DLD1 (cell line): ENCODE measurements around the gene HTRA3.
"Not testable (repeated sequence)": the region's sequence is repeated elsewhere in the genome, so short reads cannot be mapped to it uniquely, and the experiment has no call there.

Experiments used
- in situ Hi-C: cut with HindIII; loops from 2 replicates; pipeline ENCODE4 v1.10.0; 2017; ENCODE audit warnings: low sequenced_read_pairs

The HTRA3 gene

DNA sequence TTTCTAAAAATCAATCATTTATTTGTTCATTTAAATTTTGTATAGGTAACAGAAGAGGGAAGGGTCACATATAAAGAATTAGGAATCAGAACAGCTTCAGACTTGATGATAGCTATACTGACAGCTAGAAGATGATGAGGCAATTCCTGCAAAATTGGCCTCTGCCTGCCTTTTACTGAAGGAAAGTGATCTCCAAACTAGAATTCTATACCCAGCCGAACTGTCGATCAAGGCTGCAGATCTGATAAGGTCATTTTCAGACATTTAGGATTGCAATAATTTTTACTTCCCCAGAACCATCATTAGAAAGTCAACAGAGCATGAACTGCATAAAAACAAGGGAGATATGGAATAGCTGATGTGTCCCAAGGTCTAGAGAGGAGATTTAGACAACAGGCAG lies 66.3 kb downstream of the HTRA3 start:
- in situ Hi-C loops, result no loop called here

- in situ Hi-C loops, result no loop called here
These were observed 67.0 kb downstream of the HTRA3 start for GRCh38 chr4:8336412-8337075.

GRCh38 chr4:8338351-8338961 lies 68.9 kb downstream of the HTRA3 start:
- in situ Hi-C loops, result no loop called here

DNA sequence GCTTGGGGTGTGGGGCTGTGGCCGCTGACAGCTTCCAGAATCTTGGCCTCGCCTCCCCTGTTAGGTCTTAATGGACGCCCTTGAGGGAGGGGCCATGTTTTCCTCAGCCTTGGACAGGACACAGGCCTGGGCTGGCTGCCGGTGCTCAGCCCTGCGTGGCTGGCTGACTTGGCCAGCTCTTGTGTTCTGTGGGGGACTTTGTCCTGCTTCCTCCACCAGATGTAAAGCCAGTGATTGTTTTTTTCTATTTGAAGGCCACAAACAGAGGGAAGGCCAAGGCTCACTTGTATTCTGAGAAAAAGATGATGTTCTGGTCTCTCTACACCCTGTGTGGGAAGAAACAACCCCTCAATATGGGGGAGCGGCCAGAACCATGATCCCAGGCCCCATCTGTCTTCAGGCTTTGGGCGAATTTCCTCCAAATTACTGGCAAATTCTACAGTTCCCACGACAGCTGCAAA lies 71.3 kb downstream of the HTRA3 start:
- in situ Hi-C loops, result no loop called here

- in situ Hi-C loops, result not testable (repeated sequence)
These were observed 71.7 kb downstream of the HTRA3 start for GRCh38 chr4:8341281-8341680.

- in situ Hi-C loops, result no loop called here
These were observed 72.1 kb downstream of the HTRA3 start for GRCh38 chr4:8341691-8342090.

GRCh38 chr4:8342651-8343261 lies 73.2 kb downstream of the HTRA3 start:
- in situ Hi-C loops, result no loop called here

DNA sequence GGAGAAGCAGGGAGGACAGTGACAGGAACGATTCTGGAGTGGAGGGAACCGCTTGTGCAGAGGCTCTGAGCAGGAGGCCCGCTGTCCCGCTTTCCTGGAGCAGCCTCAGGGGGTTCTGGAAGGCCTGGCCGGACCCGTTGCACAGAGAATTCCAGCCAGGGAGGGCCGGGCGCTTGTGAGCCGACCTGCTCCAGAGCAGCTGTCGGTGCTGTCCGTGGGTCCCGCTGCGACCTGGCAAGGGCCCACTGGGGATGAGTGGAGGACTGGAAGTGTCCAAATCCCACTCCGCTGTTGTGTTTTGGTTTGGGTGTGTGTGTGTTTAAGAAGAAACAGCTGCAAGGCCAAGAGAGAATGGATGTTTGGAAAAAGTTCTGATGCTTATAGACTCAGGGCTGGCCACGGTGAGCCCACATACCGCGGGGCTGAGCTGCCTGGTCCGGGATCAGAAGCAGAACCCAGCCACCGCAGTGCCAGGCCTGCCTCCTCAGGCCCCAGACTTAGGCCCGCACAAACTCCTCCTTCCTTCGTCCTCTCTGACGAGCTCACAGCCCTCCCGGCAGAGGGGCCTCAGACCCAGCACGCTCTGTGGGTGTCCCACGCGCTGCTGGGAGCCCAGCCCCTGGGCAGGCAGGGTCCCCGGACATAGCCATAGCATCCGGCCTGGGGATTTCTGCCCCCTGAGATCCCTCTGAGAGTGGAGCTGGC lies 73.9 kb downstream of the HTRA3 start:
- in situ Hi-C loops, result no loop called here

DNA sequence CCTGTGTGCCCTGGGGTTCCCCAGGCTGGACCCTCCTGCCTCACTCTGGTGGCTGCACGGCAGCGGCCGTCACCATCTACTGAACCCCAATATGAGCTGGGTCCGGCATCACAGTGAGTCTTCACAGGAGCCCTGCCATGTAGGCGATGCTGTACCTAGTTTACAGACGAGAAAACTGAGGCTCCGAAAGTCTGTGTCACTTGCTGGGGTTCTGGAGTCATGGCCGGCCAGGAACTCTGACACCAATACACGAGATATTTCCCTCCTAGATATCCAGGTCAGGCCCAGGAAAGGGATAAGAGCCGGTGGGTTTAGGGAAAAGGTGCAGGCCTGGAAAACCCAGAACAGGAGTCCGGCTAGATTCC lies 74.4 kb downstream of the HTRA3 start:
- in situ Hi-C loops, result no loop called here

DNA sequence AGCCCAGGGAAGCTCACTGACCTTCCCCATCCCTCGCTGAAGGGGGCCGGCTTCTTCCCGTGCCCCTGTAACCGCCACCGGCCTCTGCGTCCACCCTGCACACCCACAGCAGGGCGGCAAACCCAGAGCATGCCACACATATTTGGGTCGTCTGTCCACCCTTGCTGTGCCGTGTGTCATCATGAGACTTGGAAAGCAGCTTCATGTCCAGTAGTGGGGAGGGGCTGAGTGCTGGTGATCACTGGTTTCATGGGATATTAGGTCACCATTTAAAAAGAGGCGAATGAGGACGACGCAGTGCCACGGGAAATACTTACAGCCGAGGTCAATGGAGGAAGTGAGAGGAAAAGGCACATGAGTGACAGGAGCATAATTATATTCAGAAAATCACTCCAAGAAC lies 74.8 kb downstream of the HTRA3 start:
- in situ Hi-C loops, result no loop called here

GRCh38 chr4:8345053-8345945 lies 75.7 kb downstream of the HTRA3 start:
- in situ Hi-C loops, result no loop called here

DNA sequence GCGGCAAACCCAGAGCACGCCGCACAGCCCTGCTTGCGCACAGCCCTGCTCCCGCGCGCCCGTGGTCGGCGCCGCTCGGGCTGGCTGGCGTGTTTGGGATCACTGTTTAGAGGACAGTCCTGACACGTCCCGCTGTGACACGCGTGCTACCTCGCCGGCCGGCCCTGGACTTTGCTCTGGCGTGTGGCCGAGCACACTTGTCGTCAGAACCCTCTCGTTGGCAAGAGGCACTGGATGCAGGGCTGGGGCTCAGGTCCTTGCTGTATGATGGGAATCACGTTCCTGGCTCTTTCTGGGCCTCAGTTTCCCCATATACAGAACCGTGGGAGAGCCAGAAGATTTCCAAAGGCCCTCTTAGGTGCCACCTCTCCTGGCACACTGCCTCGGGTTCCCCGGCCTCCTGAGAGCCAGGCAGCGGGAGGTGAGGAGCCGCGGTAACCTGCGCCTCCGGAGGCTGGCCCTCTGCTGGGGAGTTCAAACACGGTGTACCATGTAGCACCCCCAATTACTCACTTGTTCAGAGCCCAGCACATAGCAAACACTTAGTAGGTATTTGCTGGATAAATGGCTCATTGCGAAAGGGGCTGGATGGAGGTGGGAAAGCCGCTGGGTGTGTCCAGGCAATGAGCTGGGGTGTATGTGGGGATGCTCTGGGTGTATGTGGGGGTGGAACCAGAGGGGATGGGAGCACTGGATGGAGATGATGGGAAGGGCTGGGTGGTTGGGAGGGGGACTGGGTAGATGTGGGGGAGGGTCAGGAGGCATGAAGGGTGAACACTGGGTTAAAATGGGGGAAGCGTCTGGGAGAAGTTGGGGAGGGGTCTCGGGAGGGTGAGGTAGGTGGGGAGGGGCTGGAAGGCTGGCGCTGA lies 76.6 kb downstream of the HTRA3 start:
- in situ Hi-C loops, result no loop called here

DNA sequence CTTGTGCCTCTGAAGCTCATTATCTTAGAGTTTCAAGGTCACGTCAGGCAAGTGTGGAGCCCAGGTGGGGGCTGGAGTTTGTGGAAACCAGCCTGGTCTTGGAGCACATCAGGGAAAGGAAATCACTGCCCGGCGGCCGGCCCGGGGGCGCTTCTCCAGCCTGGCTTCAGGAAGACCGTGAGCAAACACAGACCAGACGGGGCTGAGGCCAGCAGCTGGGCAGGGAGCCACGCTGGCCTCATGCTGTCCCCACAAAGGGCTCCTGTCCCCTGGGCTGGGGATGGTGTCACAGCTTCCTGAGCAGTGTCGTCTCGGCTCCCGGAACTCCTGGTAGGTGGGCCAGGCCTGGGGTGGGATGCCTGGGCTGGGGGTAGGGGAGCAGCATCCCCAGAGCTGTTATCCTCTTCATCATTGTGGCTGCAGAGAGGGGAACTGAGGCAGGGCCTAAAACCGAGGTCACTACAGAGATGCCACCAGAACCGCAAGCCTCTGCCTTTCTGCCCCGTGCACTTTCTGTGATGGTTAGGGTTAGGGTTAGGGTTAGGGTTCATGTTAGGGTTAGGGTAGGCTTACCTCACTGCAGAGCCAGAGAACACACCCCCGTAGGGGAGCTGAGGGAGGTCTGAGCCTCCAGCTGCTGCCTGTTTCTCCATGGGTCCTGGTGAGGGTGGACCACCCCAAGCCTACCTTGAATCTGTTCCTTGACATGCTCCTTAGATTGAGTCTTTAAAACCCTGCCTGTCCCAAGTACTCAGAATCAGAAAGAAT lies 77.5 kb downstream of the HTRA3 start:
- in situ Hi-C loops, result no loop called here

DNA sequence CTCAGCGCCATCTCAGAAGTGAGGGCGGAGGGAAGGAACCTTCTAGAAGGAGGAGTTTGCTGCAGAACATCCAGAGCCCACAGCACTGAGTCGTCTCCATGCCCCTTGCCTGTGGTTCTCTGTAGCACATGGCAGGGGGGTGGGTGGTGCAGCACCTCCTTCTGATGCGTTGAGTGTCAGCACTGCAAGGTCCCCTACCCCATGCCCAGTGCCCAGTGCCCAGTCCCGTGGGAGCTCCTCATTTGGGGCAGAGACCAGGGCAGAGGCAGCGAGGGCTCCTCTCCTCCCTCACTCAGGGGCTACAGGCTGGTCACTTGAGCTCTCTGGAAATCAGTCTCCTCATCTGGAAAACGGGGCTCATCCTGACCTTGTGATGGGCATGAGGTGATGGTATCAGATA lies 78.1 kb downstream of the HTRA3 start:
- in situ Hi-C loops, result no loop called here

DNA sequence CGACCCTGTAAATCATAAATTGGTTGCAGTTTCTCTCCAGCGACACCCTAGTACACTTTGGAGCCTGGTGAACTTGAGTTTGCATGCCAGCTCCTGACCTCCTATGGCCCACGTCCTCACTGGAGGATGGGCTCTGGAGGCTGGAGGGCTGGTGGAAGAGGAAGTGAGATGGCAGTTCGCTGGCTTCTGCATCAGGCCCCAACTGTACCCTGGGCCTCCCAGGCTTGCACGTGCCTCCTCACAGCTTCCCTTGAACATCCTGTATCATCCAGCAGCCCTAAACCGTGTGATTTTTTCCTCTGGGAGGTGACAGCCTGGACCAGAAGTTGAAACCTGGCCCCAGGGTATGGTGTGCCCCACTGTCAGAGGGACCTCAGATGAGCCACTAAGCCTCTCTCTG lies 78.5 kb downstream of the HTRA3 start:
- in situ Hi-C loops, result no loop called here

GRCh38 chr4:8349236-8349635 lies 79.7 kb downstream of the HTRA3 start:
- in situ Hi-C loops, result not testable (repeated sequence)

DNA sequence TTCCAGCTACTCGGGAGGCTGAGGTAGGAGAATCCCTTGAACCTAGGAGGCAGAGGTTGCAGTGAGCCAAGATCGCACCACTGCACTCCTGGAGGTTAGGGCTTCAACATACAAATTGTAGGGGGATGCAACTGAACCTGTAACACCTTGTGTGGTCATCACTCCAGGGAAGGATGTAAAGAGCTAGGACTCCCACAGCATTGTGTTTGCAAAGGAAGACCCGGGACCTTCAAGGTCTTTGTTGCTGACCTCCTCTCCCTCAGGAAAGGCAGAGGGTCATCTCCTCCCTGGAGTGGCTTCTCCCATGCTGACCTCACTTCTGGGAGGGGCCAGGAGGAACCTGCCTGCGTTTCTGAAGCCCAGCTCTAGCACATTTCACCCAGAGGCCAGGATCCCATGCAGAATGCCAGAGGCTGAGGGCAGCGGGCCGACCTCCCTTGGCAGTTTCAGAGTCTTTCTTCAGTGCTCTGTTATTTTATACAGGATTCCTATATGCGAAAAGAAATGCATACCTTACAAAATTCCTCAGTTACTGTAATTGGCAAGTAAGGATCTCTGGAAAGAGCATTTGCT lies 80.2 kb downstream of the HTRA3 start:
- in situ Hi-C loops, result no loop called here

DNA sequence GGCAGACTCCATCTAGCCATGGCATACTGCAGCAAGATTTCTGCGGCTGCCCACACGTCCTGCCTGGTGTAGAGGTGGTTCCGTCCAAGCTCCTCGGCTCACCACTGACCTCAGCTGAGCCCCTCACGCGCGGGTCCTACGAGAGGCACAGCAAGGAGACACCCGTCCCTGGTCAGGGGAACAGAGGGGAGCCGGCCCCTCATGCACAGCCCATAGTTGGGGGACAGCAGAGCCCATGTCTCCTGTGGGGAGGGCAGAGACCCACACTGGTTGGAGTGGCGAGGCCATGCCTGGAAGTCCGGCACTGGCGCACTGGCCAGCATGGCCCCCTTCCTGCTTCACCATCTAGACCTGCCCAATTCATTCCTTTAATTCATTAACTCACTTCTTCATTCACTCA lies 80.8 kb downstream of the HTRA3 start:
- in situ Hi-C loops, result no loop called here
